Activated effector memory CD4-positive, alpha-beta T cell treated with anti-CD3 and anti-CD28 coated beads, Interleukin-2, amount 50 U/mL, for 16 hours (primary cell): Measurements from ENCODE around the gene LGMN.
"Not testable (repeated sequence)": the region's sequence is repeated elsewhere in the genome, so short reads cannot be mapped to it uniquely, and the experiment has no call there.

ENCODE experiments used
- DNase-seq: peaks from one replicate; pipeline ENCODE4 v3.0.0-alpha.2; 2020

LGMN gene

DNA sequence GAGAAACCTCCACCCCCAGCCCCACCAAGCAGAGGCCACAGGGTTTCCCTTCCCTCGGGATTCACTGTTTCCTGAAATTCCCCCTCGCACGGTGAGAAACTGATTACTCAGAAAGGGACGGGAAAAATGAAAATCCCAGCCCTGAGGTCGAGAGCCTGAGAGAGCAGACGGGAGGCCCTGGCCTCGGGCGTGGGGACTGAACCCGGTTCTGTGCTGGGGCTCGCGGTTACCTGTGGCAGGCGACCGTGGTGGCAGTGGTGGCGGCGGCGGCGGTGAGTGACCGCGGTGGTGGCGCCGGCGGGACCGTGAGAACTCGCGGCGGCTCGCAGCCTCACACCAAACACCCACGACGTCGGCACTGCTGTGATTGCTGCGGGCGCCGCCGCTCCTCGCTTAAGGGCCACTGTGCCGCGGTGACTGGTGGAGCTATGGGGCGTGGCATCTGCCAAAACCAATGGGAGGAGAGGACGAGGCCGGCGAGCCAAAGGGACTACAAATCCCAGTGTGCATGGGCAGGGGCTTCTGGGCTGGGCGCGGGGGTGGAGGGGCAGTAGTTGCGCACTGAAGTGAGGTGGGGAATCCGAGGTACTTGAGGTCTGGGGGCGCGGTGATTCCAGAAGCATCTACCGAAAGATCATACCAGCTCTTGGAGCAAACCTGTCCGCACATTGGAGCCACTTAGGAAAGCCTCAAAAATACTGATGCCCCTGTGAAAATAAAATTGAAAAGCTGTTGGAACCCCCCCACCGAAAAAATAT is at the start of gene LGMN:
LGMN (minus strand) TSS at position 369 of the 758 bp plus-strand sequence. CDS start 15,841 bp downstream, outside the sequence.
- DNase-seq: peak; percentile 93

GRCh38 chr14:92794961-92795360 is 46.5 kb upstream of the LGMN start:
- DNase-seq: no peak

- DNase-seq: peak; percentile 63
These were observed 46.1 kb upstream of the LGMN start for GRCh38 chr14:92794547-92794941.

DNA sequence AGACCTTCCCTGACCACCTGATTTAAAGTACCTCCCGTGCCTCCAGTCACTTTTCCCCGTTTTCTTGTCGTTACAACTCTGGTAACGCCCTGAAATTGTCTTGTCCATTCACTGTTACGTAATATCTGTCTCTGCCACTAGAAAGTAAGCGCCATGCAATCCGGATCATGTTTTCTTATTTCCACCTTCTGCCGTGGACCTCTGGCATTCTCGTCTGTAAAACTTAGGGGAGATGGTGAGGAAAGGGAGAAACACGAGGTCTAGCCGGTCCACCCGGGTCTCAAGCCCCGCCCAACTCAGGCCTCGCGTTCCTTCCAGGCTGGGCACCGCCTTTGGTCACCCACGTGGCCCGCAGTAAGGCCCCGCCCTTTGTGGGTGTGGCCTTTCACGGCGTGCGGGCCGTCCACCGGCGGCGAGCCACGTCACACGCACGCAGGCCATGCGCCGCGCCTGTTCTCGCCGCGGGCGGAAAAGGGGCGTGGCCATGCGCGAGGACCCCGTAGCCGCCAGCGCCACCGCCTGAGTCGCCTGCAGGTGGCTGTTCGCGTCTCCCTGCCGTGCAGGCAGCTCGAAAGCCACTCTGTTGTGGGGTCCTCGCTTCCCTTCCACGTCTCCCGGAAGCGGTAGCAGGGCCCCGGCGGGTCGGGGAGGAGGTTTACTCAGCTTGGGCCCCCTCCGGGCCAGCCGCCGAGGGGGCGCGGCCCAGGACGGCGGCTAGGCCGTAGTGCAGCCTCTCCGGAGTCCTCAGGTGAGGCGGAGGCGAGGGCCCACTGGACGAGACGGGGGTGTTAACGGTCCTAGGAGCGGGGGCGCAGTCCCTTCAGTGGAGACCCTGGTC is 45.5 kb upstream of the LGMN start, which contains the start of gene GOLGA5:
GOLGA5 (plus strand) TSS at position 597 of the 838 bp plus-strand sequence. CDS start 3,133 bp downstream, outside the sequence.
- DNase-seq: peak; percentile 99

GRCh38 chr14:92792885-92793284 is 44.5 kb upstream of the LGMN start:
- no peak for DNase-seq

DNA sequence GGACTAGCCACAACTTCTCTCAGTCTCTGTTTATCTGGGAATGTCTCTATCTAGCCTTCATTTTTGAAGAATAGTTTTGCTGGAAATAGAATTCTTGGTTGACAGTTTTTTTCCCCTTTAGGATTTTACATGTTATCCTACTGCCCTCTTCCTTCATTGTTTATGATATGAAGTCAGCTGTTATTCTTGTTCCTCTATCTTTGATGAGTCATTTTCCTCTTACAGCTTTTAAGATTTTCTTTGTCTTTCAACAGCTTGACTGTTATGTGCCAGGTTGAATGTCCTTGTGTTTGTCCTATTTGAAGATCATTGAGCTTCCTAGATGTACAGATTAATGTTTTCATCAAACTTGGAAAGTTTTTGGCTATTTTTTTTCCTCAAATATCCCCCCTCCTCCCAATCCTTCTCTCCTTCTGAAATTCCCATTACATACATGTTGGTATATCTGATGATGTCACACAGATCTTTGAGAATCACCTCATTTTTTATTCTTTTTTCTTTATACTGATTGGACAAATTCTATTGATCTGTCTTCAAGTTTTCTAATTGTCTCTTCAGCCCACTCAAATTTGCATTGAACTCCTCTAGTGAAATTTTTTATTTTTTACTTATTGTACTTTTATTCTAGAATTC is 41.1 kb upstream of the LGMN start:
- no peak for DNase-seq

DNA sequence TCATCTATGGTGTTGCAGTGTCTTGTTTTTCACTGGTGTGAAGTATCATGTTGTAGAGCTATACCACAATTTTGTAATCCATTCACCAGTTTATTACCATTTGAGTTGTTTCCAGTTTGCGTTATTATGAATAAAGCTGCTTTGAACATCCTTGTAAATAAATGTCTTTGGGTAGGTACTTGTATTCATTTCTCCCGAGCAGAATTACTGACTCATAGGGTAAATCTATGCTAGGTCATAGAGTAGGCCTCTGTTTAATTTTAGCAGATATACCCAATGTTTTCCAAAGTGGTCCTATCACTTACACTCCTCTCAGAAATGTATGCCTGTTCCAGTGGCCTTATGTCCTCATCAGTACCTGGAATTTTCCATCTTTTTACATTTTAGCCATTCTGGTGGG is 39.1 kb upstream of the LGMN start:
- no peak for DNase-seq

GRCh38 chr14:92786427-92786756 is 38.0 kb upstream of the LGMN start:
- DNase-seq: no peak

DNA sequence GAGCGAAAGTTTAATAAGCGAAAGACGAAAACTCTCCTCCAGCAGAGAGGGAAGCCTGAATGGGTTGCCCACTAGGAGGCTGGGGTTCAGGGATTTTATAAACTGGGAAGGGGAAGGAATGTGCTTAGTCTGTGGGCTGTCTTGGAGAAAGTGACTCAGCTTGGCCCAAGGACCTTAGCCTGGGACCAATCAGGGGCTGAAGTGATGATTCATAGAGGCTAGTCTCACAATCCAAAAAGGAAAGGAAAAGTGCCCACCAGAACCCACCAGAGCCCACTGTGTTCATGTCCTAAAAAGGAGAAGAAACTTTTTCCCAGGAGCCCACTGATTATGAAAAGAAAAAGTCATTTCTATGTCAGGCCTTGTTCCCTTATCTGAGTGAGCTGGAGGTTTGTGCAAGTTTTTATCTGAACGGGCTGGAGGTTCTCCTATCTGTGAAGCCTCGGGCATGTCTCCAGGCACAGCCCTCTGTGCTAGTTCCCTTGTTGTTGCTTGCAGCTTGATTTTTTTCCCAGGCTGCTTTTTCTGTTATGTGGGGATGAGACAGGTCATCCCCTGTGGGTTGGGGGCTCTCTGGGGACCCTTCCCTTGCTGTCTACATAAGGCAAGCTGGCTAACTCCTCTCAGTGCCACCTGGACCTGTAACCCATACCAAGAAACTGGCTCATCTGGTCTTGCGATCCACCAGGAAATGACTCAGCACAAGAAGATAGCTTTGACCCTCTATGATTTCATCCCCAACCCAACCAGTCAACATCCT is 37.4 kb upstream of the LGMN start:
- DNase-seq: no peak

DNA sequence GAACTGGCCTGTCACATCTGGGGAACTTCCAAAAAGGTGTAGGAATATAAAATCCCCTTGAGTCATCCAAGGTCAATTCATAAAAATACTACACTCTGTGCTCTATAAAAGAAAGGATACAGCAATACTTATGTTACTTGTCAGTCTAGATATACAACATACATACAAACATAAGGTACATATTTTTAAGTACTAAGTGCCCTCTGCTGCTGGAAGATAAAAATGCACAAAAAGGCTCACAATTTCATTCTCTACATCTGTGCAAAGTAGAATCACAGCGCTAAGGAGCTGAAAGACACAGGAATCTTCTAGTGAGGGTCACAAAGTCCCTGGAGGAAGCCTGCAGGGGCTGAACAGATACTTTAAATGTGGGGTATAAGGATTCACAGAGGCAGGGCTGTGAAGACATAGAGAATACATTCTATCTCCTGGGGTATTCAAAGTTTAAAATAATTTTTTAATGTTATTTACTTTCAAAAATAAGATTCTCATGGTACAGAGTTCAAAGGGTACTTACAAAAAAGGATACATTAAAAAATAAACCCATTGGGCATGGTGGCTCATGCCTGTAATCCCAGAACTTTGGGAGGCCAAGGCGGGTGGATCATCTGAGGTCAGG is 35.5 kb upstream of the LGMN start:
- DNase-seq: no peak

DNA sequence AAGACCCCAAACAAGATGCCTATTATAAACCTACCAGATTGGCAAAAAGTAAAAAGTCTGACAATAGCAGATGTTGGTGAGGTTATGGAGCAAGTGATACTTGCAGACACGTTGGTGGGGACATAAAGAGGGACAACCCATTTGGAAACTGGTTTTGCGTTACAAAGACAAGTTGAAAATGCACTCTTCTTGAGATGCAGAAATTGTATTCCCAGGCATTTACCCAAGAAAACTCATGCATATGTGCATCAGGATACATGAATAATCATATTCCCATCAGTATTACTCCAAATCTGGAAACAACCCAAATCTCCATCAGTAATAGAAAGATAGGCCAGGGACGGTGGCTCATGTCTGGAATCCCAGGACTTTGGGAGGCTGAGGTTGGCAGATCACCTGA is 32.9 kb upstream of the LGMN start:
- DNase-seq: no peak

GRCh38 chr14:92780444-92781232 is 32.2 kb upstream of the LGMN start:
- DNase-seq: no peak

- DNase-seq: not testable (repeated sequence)
These were observed 30.6 kb upstream of the LGMN start for GRCh38 chr14:92778868-92779565.

DNA sequence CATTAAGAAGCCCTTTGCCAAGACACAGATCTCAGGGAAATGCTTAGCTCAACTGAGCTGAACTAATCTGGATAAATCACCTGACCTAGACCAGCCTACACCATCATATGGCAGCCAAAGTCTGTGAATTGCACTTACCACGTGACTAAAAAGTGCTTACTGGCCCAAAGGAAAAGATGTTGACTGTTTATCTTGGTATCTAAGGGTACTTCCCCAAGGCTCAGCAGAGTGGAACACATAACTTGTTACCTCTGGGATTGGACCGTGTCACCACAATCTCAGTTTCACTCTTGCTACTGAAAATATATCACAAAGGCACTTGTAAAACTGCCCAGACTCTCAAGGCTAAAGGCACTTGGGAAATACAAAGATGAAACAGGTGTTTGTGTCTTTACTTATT is 26.9 kb upstream of the LGMN start:
- DNase-seq: not testable (repeated sequence)

DNA sequence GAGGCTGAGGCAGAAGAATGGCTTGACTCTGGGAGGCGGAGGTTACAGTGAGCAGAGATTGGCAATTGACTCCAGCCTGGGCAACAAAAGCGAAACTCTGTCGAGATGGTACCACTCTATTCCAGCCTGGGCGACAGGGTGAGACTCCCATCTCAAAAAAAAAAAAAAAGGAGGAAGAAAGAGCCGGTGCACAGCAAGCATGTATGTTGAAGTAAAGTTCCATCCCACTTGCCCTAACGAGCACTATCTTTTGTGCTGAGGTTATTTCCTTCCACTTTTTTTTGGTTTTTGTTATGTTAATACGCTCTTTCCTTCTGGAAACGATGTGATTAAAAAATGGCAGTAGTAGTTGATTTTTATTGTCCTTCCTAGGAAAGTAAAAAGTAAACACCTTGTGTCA is 26.1 kb upstream of the LGMN start:
- no peak for DNase-seq

DNA sequence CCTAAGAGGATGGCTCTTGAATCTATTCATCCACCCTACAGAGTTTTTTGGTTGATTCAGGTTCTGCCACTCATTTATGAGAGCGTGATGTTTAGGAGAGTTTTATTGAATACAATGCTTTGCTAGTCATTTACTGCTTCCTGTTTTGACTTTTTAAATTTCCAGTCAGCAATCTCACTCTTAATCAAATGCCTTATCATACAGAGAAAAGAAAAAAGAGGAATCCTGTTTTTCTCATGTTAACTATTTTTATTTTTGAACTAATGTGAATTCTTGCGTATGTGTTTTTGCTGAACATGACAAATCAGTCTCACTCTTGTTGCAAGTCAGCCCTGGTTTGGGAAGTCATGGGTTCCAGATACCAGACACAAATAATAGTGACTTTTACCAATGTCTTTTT is 22.1 kb upstream of the LGMN start:
- no peak for DNase-seq

- DNase-seq: no peak
These were observed 20.4 kb upstream of the LGMN start for GRCh38 chr14:92768795-92769194.

- DNase-seq: peak; percentile 69
These were observed 19.8 kb upstream of the LGMN start for GRCh38 chr14:92768236-92768635.

DNA sequence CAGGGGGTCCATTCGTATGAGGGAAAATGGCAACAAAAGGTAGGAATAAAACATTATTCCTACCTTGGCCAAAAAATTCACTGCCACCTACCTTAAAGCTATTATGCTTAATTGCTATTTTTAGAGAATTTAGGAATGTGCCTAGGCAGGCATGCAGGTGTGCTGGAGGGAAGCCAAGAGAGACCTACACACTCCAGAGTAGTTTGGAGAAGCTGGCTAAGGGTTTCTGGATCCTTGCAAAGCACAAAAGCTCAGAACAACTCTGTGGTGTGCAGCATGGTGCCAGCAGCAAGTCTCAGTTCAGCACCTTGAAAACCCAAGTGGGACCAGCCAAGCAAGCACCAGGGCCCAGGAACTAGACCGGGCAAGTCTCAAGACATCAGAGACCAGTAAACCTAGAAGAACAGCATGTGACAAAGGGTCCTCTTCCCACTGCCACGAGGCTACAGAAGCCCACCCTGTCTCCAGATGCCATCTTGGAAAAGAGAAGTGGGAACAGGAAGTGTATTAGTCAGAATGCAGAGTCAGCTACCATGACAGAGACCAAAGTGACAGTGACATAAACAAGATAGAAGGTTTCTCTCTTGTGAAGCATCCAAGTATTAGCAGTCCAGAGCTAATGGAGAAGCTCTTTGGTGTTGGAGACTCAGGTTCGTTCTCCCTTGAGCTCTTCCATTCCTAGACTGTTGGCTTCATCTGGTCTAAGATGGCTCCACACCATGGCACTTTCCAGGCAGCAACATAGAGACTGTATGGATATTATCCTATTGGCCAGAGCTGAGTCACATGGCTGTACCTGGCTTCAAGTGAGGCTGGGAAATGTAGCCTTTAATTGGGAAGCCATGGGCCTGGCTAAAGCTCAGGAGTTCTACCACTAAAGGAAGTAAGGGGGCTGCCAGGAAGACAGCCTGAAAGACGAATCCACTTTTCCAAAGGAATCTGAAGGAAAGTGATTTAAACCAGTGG is 15.5 kb upstream of the LGMN start:
- DNase-seq: not testable (repeated sequence)

DNA sequence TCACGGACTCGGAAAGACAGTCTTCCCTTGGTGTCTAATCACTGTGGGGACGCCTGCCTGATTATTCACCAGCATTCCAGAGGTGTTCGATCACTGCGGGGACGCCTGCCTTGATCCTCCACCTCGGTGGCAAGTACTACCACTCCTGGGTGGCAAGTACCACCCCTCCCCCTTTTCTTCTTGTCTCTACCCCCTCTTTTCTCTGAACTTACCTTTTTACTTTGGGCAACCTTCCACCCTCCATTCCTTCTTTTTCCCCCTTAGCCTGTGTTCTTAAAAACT is 12.0 kb upstream of the LGMN start:
- DNase-seq: no peak
